AG09309 (cell line): Measurements from ENCODE around the gene MKRN2OS.

Experiments used
- DNase-seq: peaks from one replicate; pipeline ENCODE4 v3.0.0-alpha.2; 2010; ENCODE audit warnings: low read depth
- H3K4me3 ChIP-seq: 2 replicates; pipeline ENCODE4 v1.5.1; 2011; ENCODE audit warnings: mild to moderate bottlenecking, low read depth, low read length, moderate library complexity; ENCODE audit not compliant: control insufficient read depth
- TF ChIP-seq, protein P1 (sequence below): IDR thresholded peaks from 2 replicates; pipeline ENCODE4 v1.5.1; 2011; ENCODE audit warnings: mild to moderate bottlenecking, low read depth, low read length, inconsistent platforms; ENCODE audit not compliant: insufficient read depth, control insufficient read depth; ENCODE audit errors: missing control alignments

The MKRN2OS gene

DNA sequence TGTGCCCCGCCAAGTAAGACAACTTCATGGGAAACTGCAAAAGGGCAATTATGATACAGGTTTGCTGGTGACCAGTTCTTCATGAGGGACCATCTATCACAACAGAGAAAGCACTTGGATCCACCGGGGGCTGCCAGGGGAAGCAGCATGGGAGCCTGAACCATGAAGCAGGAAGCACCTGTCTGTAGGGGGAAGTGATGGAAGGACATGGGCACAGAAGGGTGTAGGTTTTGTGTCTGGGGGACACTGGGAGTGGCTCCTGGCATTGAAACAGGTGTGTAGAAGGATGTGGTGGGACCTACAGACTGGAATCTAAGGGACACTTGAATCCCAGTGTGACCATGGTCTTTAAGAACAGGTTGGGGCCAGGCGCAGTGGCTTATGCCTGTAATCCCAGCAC, 34.2 kb upstream of the MKRN2OS start:
- TF ChIP-seq, protein P1, sequence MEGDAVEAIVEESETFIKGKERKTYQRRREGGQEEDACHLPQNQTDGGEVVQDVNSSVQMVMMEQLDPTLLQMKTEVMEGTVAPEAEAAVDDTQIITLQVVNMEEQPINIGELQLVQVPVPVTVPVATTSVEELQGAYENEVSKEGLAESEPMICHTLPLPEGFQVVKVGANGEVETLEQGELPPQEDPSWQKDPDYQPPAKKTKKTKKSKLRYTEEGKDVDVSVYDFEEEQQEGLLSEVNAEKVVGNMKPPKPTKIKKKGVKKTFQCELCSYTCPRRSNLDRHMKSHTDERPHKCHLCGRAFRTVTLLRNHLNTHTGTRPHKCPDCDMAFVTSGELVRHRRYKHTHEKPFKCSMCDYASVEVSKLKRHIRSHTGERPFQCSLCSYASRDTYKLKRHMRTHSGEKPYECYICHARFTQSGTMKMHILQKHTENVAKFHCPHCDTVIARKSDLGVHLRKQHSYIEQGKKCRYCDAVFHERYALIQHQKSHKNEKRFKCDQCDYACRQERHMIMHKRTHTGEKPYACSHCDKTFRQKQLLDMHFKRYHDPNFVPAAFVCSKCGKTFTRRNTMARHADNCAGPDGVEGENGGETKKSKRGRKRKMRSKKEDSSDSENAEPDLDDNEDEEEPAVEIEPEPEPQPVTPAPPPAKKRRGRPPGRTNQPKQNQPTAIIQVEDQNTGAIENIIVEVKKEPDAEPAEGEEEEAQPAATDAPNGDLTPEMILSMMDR = no peak
- no peak overlapping the region for H3K4me3 ChIP-seq
- no peak for DNase-seq

DNA sequence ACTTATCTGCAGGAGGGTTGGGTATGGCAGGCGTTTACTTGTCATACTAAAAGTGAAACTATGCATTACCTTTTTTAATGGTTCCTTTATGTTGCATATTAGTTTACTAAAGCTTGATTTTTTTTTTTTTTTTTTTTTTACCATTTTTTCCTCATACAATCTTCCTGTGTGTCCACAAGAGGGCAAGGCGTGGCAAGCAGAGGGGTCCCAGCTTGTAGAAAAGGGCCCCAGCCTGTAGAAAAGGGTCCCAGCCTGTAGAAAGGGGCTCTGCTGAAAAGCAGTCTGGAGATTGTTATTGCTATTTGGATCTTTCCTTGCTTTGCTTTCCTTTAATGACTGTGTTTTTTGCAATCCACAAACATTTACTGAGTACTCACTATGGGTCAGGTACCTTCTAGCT, 33.4 kb upstream of the MKRN2OS start:
- H3K4me3 ChIP-seq = no peak overlapping the region
- no peak for DNase-seq
- TF ChIP-seq, protein P1 = peak; percentile 25

DNA sequence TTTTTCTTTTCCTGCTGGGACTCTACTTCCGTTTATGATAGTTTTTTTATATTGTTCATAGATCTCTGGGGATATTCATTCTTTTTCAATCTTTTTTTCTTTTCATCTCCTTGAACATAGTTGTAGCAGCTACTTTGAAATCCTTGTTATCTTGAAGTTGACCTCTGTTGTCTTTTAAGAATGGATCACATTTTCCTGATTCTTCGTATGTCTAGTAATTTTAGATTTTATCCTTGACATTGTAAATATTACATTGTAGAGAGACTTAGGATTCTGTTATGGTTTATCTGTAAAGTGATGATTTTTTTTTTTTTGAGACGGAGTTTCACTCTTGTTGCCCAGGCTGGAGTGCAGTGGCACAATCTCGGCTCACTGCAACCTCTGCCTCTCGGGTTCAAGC, 32.1 kb upstream of the MKRN2OS start:
- no peak overlapping the region for H3K4me3 ChIP-seq
- TF ChIP-seq, protein P1 = no peak
- DNase-seq = no peak

DNA sequence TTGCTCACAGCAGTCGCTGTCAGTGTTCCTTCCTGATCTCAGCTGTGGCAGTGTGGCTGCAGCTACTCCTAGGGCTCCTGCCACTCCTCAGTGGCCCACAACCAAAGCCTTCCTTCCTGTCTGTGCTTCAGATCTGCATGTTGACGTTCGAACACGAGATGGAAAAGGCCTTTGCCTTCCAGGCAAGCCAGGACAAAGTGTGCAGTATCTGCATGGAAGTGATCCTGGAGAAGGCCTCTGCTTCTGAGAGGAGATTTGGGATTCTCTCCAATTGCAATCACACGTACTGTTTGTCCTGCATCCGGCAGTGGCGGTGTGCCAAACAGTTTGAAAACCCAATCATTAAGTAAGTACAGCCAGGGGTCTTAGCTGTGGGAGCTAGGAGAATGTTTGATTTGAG, 29.4 kb upstream of the MKRN2OS start:
- DNase-seq = no peak
- TF ChIP-seq, protein P1 = no peak
- H3K4me3 ChIP-seq = no peak overlapping the region

DNA sequence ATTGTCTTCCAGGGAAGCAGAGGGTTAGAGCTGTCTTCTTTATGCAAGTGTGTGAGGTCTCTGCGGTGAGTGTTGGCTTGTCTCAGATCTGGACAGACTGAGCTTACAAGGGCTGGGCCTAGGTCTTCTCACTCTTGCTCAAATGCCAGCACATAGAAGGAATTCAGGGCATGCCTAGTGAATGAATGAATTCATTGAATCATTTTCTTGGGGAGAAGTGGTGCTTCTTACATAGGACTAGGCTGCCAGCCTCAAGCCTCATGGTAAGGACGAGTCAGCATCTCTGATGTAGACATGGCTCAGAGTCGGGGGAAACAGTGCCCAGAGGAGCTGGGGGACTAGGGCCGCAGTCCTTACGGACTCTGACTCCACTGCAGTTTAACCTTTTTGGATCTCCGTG, 28.8 kb upstream of the MKRN2OS start:
- TF ChIP-seq, protein P1 = no peak
- no peak for DNase-seq

DNA sequence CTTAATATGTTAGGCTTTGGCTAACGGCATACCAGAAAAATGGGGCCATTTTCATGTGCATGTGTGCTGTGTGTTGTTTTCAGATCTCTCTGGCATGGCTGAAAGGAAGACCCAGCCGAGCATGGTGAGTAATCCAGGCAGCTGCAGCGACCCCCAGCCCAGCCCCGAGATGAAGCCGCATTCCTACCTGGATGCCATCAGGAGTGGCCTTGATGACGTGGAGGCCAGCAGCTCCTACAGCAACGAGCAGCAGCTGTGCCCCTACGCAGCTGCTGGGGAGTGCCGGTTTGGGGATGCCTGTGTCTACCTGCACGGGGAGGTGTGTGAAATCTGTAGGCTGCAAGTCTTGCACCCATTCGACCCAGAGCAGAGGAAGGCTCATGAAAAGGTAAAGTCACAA, 26.7 kb upstream of the MKRN2OS start:
- no peak for DNase-seq
- TF ChIP-seq, protein P1 = no peak
- no peak overlapping the region for H3K4me3 ChIP-seq

More for the DNA sequence above, 28.8 kb upstream of the MKRN2OS start:
- no peak overlapping the region for H3K4me3 ChIP-seq

DNA sequence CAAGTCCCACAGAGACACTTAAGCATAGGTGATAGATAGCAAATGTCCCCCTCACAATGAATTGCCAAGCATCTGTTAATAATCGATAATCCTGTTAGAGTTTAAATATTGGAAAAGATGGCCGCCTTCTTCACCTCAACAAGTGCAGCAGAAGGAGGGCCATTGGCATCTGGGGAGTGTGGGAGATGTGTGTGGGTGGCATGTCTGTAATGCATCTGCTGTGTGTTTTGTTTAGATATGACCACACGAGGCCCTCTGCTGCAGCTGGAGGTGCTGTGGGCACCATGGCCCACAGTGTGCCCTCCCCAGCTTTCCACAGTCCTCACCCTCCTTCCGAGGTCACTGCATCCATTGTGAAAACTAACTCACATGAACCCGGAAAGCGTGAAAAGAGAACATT, 24.5 kb upstream of the MKRN2OS start:
- H3K4me3 ChIP-seq = no peak overlapping the region
- TF ChIP-seq, protein P1 = no peak
- no peak for DNase-seq
